Measurements from ENCODE around the gene TACO1. TPM values are rescaled to one million over a fixed set of nuclear protein-coding genes. Genes with fewer than 3 reads are reported as not detected.

TACO1 gene
- total RNA-seq, 1 donor from 2014 or later = 13.6 TPM

DNA sequence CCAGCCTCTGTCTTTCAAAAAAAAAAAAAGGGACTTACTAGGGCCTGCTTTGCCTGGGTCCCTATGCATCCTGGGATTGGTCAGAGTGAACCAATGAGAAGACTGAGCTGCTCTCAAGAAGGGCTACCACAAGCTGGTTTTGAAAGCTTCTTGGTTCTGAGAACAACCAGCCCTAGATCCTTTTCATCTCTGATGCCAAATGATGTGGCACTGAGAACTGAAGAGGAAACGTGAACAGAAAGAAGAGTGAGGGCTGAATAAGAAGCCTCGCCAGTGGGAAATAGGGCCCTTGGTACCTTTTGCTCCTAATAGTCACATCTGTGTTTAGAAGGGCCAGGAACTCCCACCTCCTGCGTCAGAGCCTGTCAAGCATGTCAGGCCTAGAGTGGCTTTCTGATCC lies 10.7 kb downstream of the TACO1 start:
- ATAC-seq = no peak
- Histone ChIP-seq H3K4me3 (no peak overlapping the region), H3K27me3 (ENCODE audit: low read depth) (no peaks in the 10 kb centered on the region), H3K4me1 (no peaks in the 10 kb centered on the region), H3K27ac (no peak overlapping the region), H3K36me3 (peaks cover 48% of the 10 kb centered on the region), H3K9me3 (no peaks in the 10 kb centered on the region)
- TF ChIP-seq, protein P1, sequence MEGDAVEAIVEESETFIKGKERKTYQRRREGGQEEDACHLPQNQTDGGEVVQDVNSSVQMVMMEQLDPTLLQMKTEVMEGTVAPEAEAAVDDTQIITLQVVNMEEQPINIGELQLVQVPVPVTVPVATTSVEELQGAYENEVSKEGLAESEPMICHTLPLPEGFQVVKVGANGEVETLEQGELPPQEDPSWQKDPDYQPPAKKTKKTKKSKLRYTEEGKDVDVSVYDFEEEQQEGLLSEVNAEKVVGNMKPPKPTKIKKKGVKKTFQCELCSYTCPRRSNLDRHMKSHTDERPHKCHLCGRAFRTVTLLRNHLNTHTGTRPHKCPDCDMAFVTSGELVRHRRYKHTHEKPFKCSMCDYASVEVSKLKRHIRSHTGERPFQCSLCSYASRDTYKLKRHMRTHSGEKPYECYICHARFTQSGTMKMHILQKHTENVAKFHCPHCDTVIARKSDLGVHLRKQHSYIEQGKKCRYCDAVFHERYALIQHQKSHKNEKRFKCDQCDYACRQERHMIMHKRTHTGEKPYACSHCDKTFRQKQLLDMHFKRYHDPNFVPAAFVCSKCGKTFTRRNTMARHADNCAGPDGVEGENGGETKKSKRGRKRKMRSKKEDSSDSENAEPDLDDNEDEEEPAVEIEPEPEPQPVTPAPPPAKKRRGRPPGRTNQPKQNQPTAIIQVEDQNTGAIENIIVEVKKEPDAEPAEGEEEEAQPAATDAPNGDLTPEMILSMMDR (IDR thresholded peaks at IDR 0.05) = no peak
- DNase-seq = no peak
- intact Hi-C loops (cut with DNase I) = loop anchor here (10.0 kb wide), 1 partner anchor 187 kb away; no protein-coding TSS in a partner anchor

DNA sequence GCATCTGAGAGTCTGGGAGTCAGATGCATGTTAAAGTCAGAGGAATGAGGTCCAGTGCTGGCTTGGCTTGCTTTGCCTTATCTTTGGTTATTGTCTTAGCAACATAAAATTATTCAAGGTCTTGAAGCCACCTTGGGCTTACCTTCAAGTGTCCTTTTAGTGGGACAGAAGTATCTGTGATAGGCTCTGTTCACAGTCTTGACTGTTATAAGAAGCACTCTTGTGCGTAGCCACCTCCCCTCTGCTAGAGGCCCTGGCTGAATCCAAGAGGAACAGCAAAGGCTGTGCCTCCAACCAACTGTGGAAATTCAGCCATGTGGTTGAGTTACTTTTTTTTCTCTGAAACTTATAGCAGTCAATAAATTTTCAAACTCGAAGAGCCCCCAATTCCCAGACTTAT lies 13.0 kb downstream of the TACO1 start:
- peaks cover 25% of the 10 kb centered on the region for H3K36me3 ChIP-seq
- H3K4me3 ChIP-seq = no peak overlapping the region
- no peaks in the 10 kb centered on the region for H3K9me3 ChIP-seq
- H3K4me1 ChIP-seq = no peaks in the 10 kb centered on the region
- TF ChIP-seq, protein P1 (IDR thresholded peaks at IDR 0.05) = no peak
- no peaks in the 10 kb centered on the region for H3K27me3 ChIP-seq (ENCODE audit: low read depth)
- intact Hi-C loops (cut with DNase I) = loop anchor here (10.0 kb wide), 1 partner anchor 189 kb away; no protein-coding TSS in a partner anchor
- H3K27ac ChIP-seq = no peak overlapping the region
- no peak for DNase-seq
- peak; percentile 46 to 51 for ATAC-seq

DNA sequence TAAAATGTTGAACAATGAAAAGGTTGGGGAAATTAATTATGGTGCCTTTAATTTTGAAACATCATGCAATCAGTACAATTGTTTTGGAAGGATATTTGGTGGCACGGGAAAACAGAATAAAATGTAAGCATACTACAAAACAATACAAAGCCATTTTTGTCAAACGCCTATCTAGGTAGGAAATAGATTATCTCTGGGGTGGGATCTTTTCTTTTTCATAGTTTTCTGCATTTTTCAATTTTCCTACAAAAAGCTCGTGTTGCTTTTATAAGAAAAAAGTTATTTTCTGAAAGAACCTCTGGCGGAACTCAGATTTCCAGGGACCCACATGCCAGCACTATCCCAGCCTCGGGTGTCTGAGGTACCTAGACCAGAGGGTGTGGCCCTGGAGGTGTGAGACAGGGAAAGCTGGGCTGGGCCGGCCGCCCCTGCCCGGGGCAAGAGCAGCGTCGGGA lies 20.6 kb downstream of the TACO1 start:
- peak in 1 of 2 donors; percentile 48 for ATAC-seq
- H3K9me3 ChIP-seq = no peaks in the 10 kb centered on the region

DNA sequence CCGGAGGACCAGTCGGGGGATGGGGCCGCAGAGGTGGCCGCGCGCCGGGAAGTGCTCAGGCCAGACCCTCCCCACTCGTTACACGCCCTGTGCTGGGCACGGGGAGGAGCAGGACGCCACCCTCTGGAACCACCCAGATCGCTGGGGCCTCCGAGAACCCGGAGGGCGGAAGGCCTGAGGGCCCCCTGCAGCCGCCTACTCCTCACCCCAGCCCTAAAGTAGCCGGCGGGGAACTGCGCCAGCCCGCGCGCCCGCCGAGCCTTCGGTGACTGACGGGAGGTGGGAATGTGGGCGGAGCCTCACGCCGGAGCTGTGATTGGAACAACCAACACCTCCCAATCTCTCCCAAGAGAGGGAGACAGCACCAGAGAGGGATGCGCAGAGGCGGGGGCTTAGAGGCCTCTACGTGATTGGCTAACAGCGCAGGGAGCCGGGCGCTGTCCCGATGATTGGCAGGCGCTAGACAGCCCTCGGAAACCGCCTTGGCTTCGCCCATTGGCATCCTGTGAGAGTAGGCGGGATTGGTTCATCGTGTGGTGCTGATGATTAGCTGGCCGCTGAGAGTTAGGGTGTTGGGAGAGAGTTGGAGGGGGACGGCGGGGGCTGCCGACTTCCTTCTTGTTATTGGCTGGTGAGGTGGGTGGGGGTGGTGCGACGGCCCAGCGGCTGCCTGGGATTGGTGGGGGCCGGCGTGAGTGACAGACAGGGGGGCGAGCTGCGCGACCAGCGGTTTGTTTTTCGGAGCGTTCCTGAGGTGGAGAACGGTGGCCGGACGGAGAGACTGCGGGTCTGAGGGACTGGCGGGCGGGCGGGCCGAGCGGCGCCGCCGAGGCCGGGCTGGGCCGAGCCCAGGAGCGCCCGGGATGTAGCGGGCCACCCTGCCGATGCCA lies 21.2 kb downstream of the TACO1 start, which contains the start of gene MAP3K3:
TSS of gene MAP3K3 (plus strand) at position 734 of the 890 bp plus-strand sequence. CDS start 343 bp downstream, outside the sequence.
- DNase-seq = peak; percentile 99
- Histone ChIP-seq H3K4me1 (peaks cover 42% of the 10 kb centered on the region), H3K9me3 (no peaks in the 10 kb centered on the region), H3K4me3 (peak within 1 kb of the TSS; percentile 88), H3K27me3 (ENCODE audit: low read depth) (no peaks in the 10 kb centered on the region), H3K27ac (peak within 1 kb of the TSS; percentile 85), H3K36me3 (no peaks in the 10 kb centered on the region)
- TF ChIP-seq, protein P1 (IDR thresholded peaks at IDR 0.05) = peak; percentile 32
- intact Hi-C loops (cut with DNase I) = no loop called here
- ATAC-seq = peak; percentile 97

More for the DNA sequence above, 20.6 kb downstream of the TACO1 start:
- peak overlapping the region; percentile 84 for H3K27ac ChIP-seq
- no peaks in the 10 kb centered on the region for H3K27me3 ChIP-seq (ENCODE audit: low read depth)
- intact Hi-C loops (cut with DNase I) = no loop called here
- H3K4me1 ChIP-seq = peaks cover 35% of the 10 kb centered on the region
- no peaks in the 10 kb centered on the region for H3K36me3 ChIP-seq
- H3K4me3 ChIP-seq = peak overlapping the region; percentile 88
- TF ChIP-seq, protein P1 (IDR thresholded peaks at IDR 0.05) = no peak
- no peak for DNase-seq

DNA sequence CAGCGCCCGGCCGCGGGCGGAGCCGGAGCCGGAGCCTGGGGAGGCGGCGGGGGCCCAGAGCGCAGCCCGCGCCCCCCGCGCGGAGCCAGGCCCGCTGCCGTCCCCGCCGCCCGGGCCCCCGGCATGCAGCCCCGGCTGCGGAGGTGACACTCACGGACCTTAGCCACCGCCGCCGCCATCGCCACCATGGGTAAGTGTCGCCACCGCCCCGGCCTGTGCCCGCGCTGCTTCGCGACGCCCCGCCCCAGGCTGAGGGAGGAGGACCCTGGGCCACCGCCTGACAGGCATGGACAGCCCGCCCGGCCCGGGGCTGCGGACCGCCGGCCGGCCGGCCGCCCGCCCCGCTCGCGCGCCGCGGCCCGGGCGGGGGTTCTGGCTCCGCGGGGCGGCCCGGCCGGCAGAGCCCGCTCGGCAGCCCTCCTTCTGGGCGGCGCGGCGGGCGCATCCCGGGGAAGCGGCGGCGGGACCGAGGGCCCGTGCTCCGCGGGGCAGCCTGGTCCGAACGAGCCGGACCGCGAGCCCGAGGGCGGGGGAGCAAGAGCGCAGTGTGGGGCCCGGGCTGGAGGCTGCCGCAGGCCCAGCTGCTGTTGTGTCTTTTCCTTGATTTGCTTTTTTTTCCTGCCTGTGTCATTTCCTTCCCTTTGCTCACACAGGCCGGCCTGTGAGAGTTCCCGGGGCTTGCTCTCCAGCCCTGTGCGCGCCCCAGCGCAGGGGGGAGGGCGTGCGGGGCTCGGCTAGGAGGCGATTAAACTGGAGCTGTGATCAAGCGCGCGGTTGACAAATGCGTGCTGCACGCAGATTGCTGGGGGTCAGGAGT lies 22.1 kb downstream of the TACO1 start:
- intact Hi-C loops (cut with DNase I) = no loop called here
- no peaks in the 10 kb centered on the region for H3K36me3 ChIP-seq
- peaks cover 50% of the 10 kb centered on the region for H3K4me1 ChIP-seq
- H3K27ac ChIP-seq = peak overlapping the region; percentile 85
- no peaks in the 10 kb centered on the region for H3K27me3 ChIP-seq (ENCODE audit: low read depth)
- TF ChIP-seq, protein P1 (IDR thresholded peaks at IDR 0.05) = no peak
- no peaks in the 10 kb centered on the region for H3K9me3 ChIP-seq
- DNase-seq (peak; percentile 89), ATAC-seq (peak; percentile 19 to 33)
- peak overlapping the region; percentile 88 for H3K4me3 ChIP-seq
